Astrocyte of the cerebellum (primary cell): Measurements from ENCODE around the gene TMPRSS2.

Source experiments
- DNase-seq: peaks from one replicate; pipeline ENCODE4 v3.0.0-alpha.2; 2011; ENCODE audit warnings: low read depth
- H3K4me3 ChIP-seq: 2 replicates; pipeline ENCODE4 v1.5.1; 2011; ENCODE audit warnings: mild to moderate bottlenecking, low read depth, low read length, moderate library complexity
- CTCF ChIP-seq: IDR thresholded peaks from 2 replicates; pipeline ENCODE4 v1.5.1; 2012; ENCODE audit warnings: low read length, low read depth, moderate library complexity, mild to moderate bottlenecking; ENCODE audit errors: missing control alignments
- in situ Hi-C: cut with HindIII; loops from 2 replicates; pipeline ENCODE4 v1.10.0; 2017; ENCODE audit warnings: low sequenced_read_pairs

Gene TMPRSS2

GRCh38 chr21:41472753-41473548, 35.0 kb downstream of the TMPRSS2 start:
- H3K4me3 ChIP-seq, result no peak overlapping the region
- no peak for TF ChIP-seq CTCF
- no peak for DNase-seq
- in situ Hi-C loops, result no loop called here

GRCh38 chr21:41470054-41470453, 37.9 kb downstream of the TMPRSS2 start:
- H3K4me3 ChIP-seq, result no peak overlapping the region
- in situ Hi-C loops, result no loop called here
- TF ChIP-seq CTCF, result no peak
- DNase-seq, result no peak

- in situ Hi-C loops, result no loop called here
- no peak overlapping the region for H3K4me3 ChIP-seq
- no peak for TF ChIP-seq CTCF
- peak; percentile 13 for DNase-seq
Measured at GRCh38 chr21:41466024-41466820, 41.7 kb downstream of the TMPRSS2 start.

- in situ Hi-C loops, result no loop called here
- no peak overlapping the region for H3K4me3 ChIP-seq
- DNase-seq, result no peak
- TF ChIP-seq CTCF, result no peak
Measured at GRCh38 chr21:41465176-41465781, 42.7 kb downstream of the TMPRSS2 start.

DNA sequence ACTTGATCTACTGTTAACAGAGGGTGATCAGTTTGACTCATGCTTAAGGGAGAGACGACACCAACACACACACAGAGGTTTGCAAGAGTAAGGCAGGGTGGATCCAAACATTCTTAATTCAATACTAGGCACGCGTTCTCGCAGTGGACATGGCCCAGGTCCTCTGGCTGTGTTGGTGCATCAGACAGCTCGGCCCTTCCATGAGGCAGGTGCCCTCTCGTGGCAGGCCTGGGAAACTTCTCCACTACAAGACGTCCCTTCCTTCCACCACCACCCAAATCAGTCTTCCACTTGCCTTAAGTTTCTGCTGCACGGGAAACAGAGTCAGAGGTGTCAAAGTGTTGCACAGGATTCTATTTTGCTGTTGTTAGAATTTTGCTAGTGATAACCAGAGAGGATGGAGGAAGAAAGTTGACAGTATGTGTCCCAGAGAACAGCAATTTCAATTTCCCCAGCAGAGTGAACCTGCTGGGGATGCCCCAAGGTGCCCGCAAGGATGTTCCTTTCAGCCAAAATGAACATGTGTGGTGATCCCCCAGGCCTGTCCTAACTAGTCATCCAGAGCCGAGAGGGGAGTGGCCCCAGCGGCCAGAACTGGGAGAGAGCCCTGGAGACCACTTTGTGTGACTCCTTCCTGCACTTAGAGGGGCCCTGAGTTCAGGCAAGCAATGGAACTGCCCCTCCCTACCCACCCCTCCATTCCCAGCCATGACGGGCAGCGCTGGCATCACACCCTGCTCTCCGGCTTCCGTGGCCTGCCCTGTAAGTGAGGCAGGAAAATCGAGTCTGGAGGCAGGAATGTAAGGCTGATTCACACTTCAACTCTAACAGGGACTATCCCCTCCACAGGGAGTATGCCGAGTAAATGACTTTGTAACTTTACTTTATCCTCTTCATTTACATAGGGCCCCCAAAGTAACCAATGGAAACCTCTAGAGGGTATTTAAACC, 47.1 kb downstream of the TMPRSS2 start:
- DNase-seq, result peak; percentile 51
- in situ Hi-C loops, result no loop called here
- H3K4me3 ChIP-seq, result no peak overlapping the region
- peak; percentile 88 for TF ChIP-seq CTCF
